Skeletal muscle cell (primary cell): Measurements from ENCODE around the gene GATA2.

Experiments used
- DNase-seq: peaks from one replicate; pipeline ENCODE4 v3.0.0-alpha.2; 2010; ENCODE audit warnings: low read depth
- H3K4me3 ChIP-seq: 2 replicates; pipeline ENCODE4 v1.5.1; 2011; ENCODE audit warnings: low read depth, mild to moderate bottlenecking, control low read depth, low read length, moderate library complexity

The GATA2 gene

GRCh38 chr3:128492671-128493569 is at the start of gene GATA2:
Gene GATA2, minus strand, starts transcription at chr3:128493201. Its CDS starts 6,170 bp downstream, at chr3:128487031.
- no peak within 1 kb of the TSS for H3K4me3 ChIP-seq
- no peak for DNase-seq

- no peak for DNase-seq
- no peak overlapping the region for H3K4me3 ChIP-seq
These were observed 48.2 kb upstream of the GATA2 start for GRCh38 chr3:128541246-128541645.

GRCh38 chr3:128539376-128539775 is 46.4 kb upstream of the GATA2 start:
- no peak for DNase-seq
- H3K4me3 ChIP-seq: no peak overlapping the region

GRCh38 chr3:128537091-128537703 is 44.2 kb upstream of the GATA2 start:
- DNase-seq: no peak

GRCh38 chr3:128532012-128532983 is 39.3 kb upstream of the GATA2 start:
- no peak for DNase-seq
- H3K4me3 ChIP-seq: no peak overlapping the region

More at GRCh38 chr3:128537091-128537703, 44.2 kb upstream of the GATA2 start:
- H3K4me3 ChIP-seq: no peak overlapping the region

- no peak for DNase-seq
These were observed 31.6 kb upstream of the GATA2 start for GRCh38 chr3:128524374-128525299.

GRCh38 chr3:128523591-128523990 is 30.6 kb upstream of the GATA2 start:
- DNase-seq: no peak
- H3K4me3 ChIP-seq: no peak overlapping the region

More at GRCh38 chr3:128524374-128525299, 31.6 kb upstream of the GATA2 start:
- H3K4me3 ChIP-seq: no peak overlapping the region

- H3K4me3 ChIP-seq: no peak overlapping the region
- no peak for DNase-seq
These were observed 28.7 kb upstream of the GATA2 start for GRCh38 chr3:128521715-128522114.

- no peak for DNase-seq
- no peak overlapping the region for H3K4me3 ChIP-seq
These were observed 25.8 kb upstream of the GATA2 start for GRCh38 chr3:128518587-128519490.

GRCh38 chr3:128517648-128518047 is 24.6 kb upstream of the GATA2 start:
- H3K4me3 ChIP-seq: no peak overlapping the region
- DNase-seq: no peak

GRCh38 chr3:128515967-128516366 is 23.0 kb upstream of the GATA2 start:
- H3K4me3 ChIP-seq: no peak overlapping the region
- no peak for DNase-seq

GRCh38 chr3:128508852-128509251 is 15.9 kb upstream of the GATA2 start:
- H3K4me3 ChIP-seq: no peak overlapping the region
- no peak for DNase-seq

GRCh38 chr3:128506754-128507153 is 13.8 kb upstream of the GATA2 start:
- no peak overlapping the region for H3K4me3 ChIP-seq
- no peak for DNase-seq

GRCh38 chr3:128505771-128506170 is 12.8 kb upstream of the GATA2 start:
- no peak overlapping the region for H3K4me3 ChIP-seq
- no peak for DNase-seq

- H3K4me3 ChIP-seq: no peak overlapping the region
- DNase-seq: no peak
These were observed 12.1 kb upstream of the GATA2 start for GRCh38 chr3:128504963-128505730.

GRCh38 chr3:128504533-128504915 is 11.5 kb upstream of the GATA2 start:
- no peak overlapping the region for H3K4me3 ChIP-seq
- DNase-seq: no peak
